Measurements from ENCODE around the gene ROBO1. TPM values are rescaled to one million over a fixed set of nuclear protein-coding genes. Genes with fewer than 3 reads are reported as not detected.
A peak's percentile ranks its signal among the peaks of the same experiment; 100 is the strongest.

ROBO1 gene
- total RNA-seq, 1 donor, result 88.5 TPM

- H3K4me3 ChIP-seq (ENCODE audit: low read depth, low read length), result no peak overlapping the region
- no peak for TF ChIP-seq CTCF (IDR thresholded peaks at IDR 0.05; ENCODE audit: insufficient read depth, low read depth, low read length)
- no peak for DNase-seq (ENCODE audit: low read depth)
These were observed 1154.3 kb downstream of the ROBO1 start for GRCh38 chr3:78613421-78613879.

- no peak for TF ChIP-seq CTCF (IDR thresholded peaks at IDR 0.05; ENCODE audit: insufficient read depth, low read depth, low read length)
- H3K4me3 ChIP-seq (ENCODE audit: low read depth, low read length), result no peak overlapping the region
- DNase-seq (ENCODE audit: low read depth), result no peak
These were observed 1156.5 kb downstream of the ROBO1 start for GRCh38 chr3:78611278-78611677.

GRCh38 chr3:78610462-78611125 lies 1157.2 kb downstream of the ROBO1 start:
- TF ChIP-seq CTCF (IDR thresholded peaks at IDR 0.05; ENCODE audit: insufficient read depth, low read depth, low read length), result no peak
- H3K4me3 ChIP-seq (ENCODE audit: low read depth, low read length), result no peak overlapping the region
- peak; percentile 22 for DNase-seq (ENCODE audit: low read depth)

GRCh38 chr3:78606756-78607155 lies 1161.0 kb downstream of the ROBO1 start:
- no peak for TF ChIP-seq CTCF (IDR thresholded peaks at IDR 0.05; ENCODE audit: insufficient read depth, low read depth, low read length)
- DNase-seq (ENCODE audit: low read depth), result no peak
- H3K4me3 ChIP-seq (ENCODE audit: low read depth, low read length), result no peak overlapping the region

GRCh38 chr3:78605178-78605577 lies 1162.6 kb downstream of the ROBO1 start:
- no peak for DNase-seq (ENCODE audit: low read depth)
- H3K4me3 ChIP-seq (ENCODE audit: low read depth, low read length), result no peak overlapping the region
- TF ChIP-seq CTCF (IDR thresholded peaks at IDR 0.05; ENCODE audit: insufficient read depth, low read depth, low read length), result no peak

DNA sequence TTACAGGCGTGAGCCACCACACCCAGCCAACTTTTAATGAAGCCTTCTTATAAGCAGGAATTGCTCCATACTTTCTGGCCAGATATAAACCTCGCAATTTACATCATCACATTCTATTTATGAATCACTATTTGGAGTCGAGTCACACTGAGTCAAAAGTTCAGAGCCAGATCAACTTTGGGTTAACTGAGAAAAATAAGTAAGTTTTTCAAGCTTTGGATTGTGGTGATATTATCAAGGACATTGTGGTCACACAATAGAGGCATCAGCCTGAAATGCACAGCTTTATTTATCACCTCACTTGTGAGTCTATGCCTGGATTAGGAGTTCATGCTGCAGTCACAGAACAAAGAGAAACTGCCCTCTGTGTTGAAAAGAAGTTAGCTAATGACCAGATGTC lies 1163.5 kb downstream of the ROBO1 start:
- TF ChIP-seq CTCF (IDR thresholded peaks at IDR 0.05; ENCODE audit: insufficient read depth, low read depth, low read length), result no peak
- DNase-seq (ENCODE audit: low read depth), result peak; percentile 61

GRCh38 chr3:78601249-78601648 lies 1166.5 kb downstream of the ROBO1 start:
- no peak for DNase-seq (ENCODE audit: low read depth)
- no peak overlapping the region for H3K4me3 ChIP-seq (ENCODE audit: low read depth, low read length)
- TF ChIP-seq CTCF (IDR thresholded peaks at IDR 0.05; ENCODE audit: insufficient read depth, low read depth, low read length), result no peak

More for the DNA sequence above, 1163.5 kb downstream of the ROBO1 start:
- no peak overlapping the region for H3K4me3 ChIP-seq (ENCODE audit: low read depth, low read length)
